ENCODE data around the gene SIK3. TPM values are rescaled to one million over a fixed set of nuclear protein-coding genes. Genes with fewer than 3 reads are reported as not detected.
A peak's percentile ranks its signal among the peaks of the same experiment; 100 is the strongest.
"Not testable (repeated sequence)": the region's sequence is repeated elsewhere in the genome, so short reads cannot be mapped to it uniquely, and the experiment has no call there.

Gene SIK3
- total RNA-seq, 1 donor from 2014 or later: 19.5 TPM

DNA sequence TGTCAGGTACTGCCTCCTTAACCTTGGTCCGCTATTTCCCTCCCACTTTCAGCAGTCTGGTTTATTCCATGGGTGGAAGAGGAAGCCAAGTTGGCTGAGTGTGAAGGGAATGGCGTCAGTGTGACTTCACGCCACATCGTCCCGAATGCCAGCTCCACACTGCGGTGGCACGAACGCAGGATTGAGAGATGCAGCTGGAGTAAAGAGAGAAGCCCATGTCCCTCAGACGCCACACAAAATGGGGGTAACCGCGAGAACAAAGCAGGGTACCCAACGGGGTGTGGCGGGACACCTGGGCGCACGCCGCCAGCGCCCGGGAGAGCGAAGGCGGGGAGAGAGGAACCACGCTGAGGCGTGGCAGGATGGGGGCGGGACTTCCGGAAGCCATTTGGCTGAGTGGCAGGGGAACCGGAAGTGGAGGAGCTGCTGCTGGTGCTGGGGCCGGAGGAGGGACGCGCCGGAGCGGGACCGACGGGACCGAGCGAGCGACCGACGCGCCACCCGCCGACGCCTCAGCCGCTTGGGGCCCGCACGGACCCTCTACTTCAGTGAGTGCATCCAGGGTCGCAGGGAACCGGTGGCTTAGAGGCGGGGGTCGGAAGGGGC, 45.7 kb upstream of the SIK3 start, which contains the start of gene PAFAH1B2:
Gene PAFAH1B2, plus strand, starts transcription at position 417 of the 606 bp plus-strand sequence. CDS start 8,161 bp downstream, outside the sequence.
- H3K27ac Mint-ChIP-seq (ENCODE audit: unreplicated experiment): peak within 1 kb of the TSS; percentile 99
- TF ChIP-seq, protein P1, sequence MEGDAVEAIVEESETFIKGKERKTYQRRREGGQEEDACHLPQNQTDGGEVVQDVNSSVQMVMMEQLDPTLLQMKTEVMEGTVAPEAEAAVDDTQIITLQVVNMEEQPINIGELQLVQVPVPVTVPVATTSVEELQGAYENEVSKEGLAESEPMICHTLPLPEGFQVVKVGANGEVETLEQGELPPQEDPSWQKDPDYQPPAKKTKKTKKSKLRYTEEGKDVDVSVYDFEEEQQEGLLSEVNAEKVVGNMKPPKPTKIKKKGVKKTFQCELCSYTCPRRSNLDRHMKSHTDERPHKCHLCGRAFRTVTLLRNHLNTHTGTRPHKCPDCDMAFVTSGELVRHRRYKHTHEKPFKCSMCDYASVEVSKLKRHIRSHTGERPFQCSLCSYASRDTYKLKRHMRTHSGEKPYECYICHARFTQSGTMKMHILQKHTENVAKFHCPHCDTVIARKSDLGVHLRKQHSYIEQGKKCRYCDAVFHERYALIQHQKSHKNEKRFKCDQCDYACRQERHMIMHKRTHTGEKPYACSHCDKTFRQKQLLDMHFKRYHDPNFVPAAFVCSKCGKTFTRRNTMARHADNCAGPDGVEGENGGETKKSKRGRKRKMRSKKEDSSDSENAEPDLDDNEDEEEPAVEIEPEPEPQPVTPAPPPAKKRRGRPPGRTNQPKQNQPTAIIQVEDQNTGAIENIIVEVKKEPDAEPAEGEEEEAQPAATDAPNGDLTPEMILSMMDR (IDR thresholded peaks at IDR 0.05): no peak
- no peaks in the 10 kb centered on the region for H3K9me3 Mint-ChIP-seq (ENCODE audit: low read depth)
- H3K4me3 Mint-ChIP-seq (ENCODE audit: unreplicated experiment): peak within 1 kb of the TSS; percentile 97
- H3K27me3 Mint-ChIP-seq (ENCODE audit: low read depth): no peaks in the 10 kb centered on the region
- DNase-seq (ENCODE audit: low spot score): peak; percentile 96
- H3K4me1 Mint-ChIP-seq (ENCODE audit: low read depth): peaks cover 40% of the 10 kb centered on the region
- H3K36me3 Mint-ChIP-seq (ENCODE audit: low read depth): peaks cover 5% of the 10 kb centered on the region

DNA sequence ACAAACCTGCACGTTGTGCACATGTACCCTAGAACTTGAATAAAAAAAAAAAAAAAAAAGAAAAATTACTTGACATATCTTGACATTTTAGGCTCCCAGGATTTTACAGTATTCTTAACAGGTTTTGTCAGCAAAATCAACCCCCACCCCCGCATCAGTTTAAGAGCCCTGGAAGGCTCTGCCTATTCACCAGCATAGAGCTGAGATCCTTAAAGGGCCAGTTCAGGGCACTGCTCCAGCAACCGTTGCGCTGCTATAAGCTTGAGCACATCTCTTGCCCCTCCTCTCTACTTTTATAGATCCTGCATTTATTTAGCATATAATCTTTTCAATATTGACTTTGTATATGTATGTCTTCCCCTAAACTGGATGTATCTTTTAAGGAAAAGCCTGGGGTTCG, 45.2 kb upstream of the SIK3 start:
- peak overlapping the region; percentile 99 for H3K27ac Mint-ChIP-seq (ENCODE audit: unreplicated experiment)
- no peaks in the 10 kb centered on the region for H3K9me3 Mint-ChIP-seq (ENCODE audit: low read depth)
- no peaks in the 10 kb centered on the region for H3K27me3 Mint-ChIP-seq (ENCODE audit: low read depth)
- DNase-seq (ENCODE audit: low spot score): no peak
- H3K4me3 Mint-ChIP-seq (ENCODE audit: unreplicated experiment): peak overlapping the region; percentile 97
- H3K4me1 Mint-ChIP-seq (ENCODE audit: low read depth): peaks cover 38% of the 10 kb centered on the region
- TF ChIP-seq, protein P1 (IDR thresholded peaks at IDR 0.05): no peak
- peaks cover 5% of the 10 kb centered on the region for H3K36me3 Mint-ChIP-seq (ENCODE audit: low read depth)

DNA sequence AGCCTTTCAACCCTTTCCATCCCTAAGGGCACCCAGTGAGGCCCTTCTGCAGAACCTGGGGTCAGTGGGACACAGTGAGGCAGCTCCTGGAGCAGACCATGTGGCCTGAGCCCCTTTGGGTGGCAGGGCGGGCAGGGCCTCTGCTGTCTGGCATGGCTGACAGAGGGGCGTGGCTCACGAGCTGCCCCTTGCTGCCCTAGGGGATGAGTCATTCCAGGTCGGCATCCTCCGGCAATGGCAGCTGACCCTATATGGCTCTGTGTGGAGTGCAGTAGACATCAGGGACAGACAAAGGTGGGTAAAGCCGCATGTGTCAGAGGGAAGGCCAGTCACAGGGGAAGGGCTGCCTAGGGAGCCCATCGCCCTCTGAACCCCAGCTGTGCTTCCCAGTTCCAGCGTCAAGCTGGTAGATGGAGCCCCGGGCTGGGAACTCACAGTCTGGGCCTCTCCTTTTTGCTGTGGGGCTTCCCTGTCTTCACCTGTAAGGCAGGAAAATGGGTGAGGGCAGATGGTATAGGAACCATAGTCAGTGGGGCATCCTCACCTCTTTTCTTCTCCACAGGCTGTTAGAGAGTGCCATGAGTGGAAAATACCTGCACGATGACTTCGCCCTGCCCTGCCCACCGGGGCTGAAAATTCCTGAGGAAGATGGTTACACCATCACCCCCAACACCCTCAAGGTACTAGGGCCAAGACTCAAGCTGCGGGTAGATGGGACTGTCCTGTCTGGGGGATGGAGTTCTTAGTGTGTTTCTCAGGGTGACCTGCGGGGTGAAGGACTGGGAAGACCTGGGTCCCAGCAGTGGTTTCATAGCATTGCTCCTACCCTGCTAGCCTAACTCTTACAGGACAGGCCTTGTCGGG, 39.2 kb upstream of the SIK3 start:
- H3K4me1 Mint-ChIP-seq (ENCODE audit: low read depth); DNase-seq (ENCODE audit: low spot score); H3K27ac Mint-ChIP-seq (ENCODE audit: unreplicated experiment); H3K27me3 Mint-ChIP-seq (ENCODE audit: low read depth); H3K9me3 Mint-ChIP-seq (ENCODE audit: low read depth); H3K36me3 Mint-ChIP-seq (ENCODE audit: low read depth); H3K4me3 Mint-ChIP-seq (ENCODE audit: unreplicated experiment): not testable (repeated sequence)

DNA sequence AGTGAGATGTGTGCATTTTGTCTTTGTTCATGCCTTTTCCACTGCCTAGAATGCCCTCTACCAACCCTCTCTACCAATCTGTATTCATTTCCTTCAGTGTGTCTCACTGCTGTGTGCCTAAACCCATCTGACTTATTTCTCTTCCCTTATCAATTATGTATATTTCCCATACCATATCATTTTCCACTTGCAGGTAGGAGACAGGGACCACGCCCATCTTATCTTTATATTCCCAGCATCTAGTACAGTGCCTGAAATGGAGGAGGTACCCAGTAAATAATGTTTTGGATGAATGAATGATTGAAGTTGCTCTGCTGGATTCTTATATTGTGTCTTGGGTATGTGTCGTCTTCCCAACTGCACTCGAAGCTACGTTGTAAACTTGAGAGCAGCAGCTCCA, 36.8 kb upstream of the SIK3 start:
- not testable (repeated sequence) for H3K36me3 Mint-ChIP-seq (ENCODE audit: low read depth); H3K27me3 Mint-ChIP-seq (ENCODE audit: low read depth); H3K27ac Mint-ChIP-seq (ENCODE audit: unreplicated experiment); DNase-seq (ENCODE audit: low spot score); H3K9me3 Mint-ChIP-seq (ENCODE audit: low read depth); H3K4me1 Mint-ChIP-seq (ENCODE audit: low read depth); H3K4me3 Mint-ChIP-seq (ENCODE audit: unreplicated experiment)

DNA sequence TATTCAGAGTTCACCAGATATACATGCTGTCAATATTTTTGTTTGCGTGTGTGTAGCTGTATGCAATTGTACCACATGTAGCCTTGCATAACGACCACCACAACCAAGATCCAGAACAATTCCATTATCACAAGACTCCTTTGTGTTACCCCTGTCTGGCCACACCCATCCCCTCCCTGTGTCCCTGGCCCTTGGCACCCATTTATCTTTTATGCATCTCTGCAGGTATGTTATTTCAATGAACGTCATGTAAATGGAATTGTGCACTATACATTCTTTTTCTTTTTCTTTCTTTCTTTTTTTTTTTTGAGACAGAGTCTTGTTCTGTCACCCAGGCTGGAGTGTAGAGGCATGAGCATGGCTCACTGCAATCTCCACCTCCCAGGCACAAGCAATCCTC, 36.2 kb upstream of the SIK3 start:
- DNase-seq (ENCODE audit: low spot score): no peak
- no peaks in the 10 kb centered on the region for H3K4me1 Mint-ChIP-seq (ENCODE audit: low read depth)
- TF ChIP-seq, protein P1 (IDR thresholded peaks at IDR 0.05): no peak
- no peak overlapping the region for H3K27ac Mint-ChIP-seq (ENCODE audit: unreplicated experiment)
- H3K36me3 Mint-ChIP-seq (ENCODE audit: low read depth): no peaks in the 10 kb centered on the region
- H3K27me3 Mint-ChIP-seq (ENCODE audit: low read depth): no peaks in the 10 kb centered on the region
- no peak overlapping the region for H3K4me3 Mint-ChIP-seq (ENCODE audit: unreplicated experiment)
- no peaks in the 10 kb centered on the region for H3K9me3 Mint-ChIP-seq (ENCODE audit: low read depth)

DNA sequence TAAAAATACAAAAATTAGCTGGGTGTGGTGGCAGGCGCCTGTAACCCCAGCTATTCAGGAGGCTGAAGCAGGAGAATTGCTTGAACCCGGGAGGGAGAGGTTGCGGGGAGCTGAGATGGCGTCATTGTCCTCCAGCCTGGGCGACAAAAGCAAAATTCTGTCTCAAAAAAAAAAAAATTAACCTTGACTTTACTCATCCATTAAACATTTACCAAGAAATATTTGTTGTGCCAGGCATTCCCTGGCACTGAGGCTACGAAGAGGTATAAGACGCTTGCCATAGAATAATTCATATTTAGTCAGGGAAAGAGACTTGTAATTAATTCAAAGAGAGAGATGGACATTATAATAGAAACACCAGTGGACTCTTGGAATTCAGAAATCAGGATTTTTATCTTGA, 32.7 kb upstream of the SIK3 start:
- Mint-ChIP-seq H3K27ac (ENCODE audit: unreplicated experiment) (no peak overlapping the region), H3K36me3 (ENCODE audit: low read depth) (no peaks in the 10 kb centered on the region), H3K4me3 (ENCODE audit: unreplicated experiment) (no peak overlapping the region), H3K9me3 (ENCODE audit: low read depth) (no peaks in the 10 kb centered on the region), H3K4me1 (ENCODE audit: low read depth) (no peaks in the 10 kb centered on the region), H3K27me3 (ENCODE audit: low read depth) (peaks cover 13% of the 10 kb centered on the region)
- TF ChIP-seq, protein P1 (IDR thresholded peaks at IDR 0.05): no peak
- DNase-seq (ENCODE audit: low spot score): no peak

DNA sequence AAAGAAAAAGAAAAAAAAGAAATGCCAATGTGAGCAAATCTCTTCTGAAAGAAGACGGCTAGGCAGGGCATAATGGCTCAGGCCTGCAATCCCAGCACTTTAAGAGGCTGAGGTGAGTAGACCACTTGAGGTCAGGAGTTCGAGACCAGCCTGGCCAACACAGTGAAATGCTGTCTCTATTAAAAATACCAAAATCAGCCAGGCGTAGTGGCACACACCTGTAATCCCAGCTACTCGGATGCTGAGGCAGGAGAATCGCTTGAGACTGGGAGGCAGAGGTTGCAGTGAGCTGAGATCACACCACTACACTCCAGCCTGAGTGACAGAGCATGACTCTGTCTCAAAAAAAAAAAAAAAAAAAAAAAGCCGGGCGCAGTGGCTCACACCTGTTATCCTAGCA, 32.2 kb upstream of the SIK3 start:
- not testable (repeated sequence) for H3K27ac Mint-ChIP-seq (ENCODE audit: unreplicated experiment); H3K9me3 Mint-ChIP-seq (ENCODE audit: low read depth); H3K4me3 Mint-ChIP-seq (ENCODE audit: unreplicated experiment); H3K36me3 Mint-ChIP-seq (ENCODE audit: low read depth); DNase-seq (ENCODE audit: low spot score); H3K4me1 Mint-ChIP-seq (ENCODE audit: low read depth)
- H3K27me3 Mint-ChIP-seq (ENCODE audit: low read depth): peaks cover 15% of the 10 kb centered on the region

All from chondrocyte (in vitro differentiated cells).